ENCODE results near the gene CTDP1.

DNA sequence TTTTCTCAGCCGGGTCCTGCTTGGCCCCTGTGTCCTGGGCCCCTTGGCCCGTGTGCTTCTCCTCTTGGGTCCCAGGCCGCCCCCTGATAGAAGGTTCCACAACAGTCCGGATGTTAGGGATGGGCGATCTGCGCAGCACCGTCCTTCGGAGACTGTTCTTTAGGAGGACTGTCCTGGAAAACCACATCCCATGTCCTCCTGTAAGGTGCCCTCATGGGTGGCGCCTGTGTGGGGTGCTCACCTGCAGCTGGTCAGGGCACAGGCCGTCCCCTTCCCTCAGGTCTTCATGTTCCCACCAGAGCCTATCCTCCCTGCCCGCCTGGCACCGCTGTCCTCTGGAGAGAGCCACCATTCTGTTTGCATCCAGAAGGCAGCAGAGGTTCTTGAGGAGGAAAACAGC, 50.0 kb downstream of the CTDP1 start:
- TF ChIP-seq, protein P1, sequence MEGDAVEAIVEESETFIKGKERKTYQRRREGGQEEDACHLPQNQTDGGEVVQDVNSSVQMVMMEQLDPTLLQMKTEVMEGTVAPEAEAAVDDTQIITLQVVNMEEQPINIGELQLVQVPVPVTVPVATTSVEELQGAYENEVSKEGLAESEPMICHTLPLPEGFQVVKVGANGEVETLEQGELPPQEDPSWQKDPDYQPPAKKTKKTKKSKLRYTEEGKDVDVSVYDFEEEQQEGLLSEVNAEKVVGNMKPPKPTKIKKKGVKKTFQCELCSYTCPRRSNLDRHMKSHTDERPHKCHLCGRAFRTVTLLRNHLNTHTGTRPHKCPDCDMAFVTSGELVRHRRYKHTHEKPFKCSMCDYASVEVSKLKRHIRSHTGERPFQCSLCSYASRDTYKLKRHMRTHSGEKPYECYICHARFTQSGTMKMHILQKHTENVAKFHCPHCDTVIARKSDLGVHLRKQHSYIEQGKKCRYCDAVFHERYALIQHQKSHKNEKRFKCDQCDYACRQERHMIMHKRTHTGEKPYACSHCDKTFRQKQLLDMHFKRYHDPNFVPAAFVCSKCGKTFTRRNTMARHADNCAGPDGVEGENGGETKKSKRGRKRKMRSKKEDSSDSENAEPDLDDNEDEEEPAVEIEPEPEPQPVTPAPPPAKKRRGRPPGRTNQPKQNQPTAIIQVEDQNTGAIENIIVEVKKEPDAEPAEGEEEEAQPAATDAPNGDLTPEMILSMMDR (IDR thresholded peaks at IDR 0.05) = no peak
- no peak for TF ChIP-seq POLR2A (IDR thresholded peaks at IDR 0.05)

All from adrenal gland (tissue), 5 donors.